ENCODE data around the gene ITGA6.

ITGA6 gene

DNA sequence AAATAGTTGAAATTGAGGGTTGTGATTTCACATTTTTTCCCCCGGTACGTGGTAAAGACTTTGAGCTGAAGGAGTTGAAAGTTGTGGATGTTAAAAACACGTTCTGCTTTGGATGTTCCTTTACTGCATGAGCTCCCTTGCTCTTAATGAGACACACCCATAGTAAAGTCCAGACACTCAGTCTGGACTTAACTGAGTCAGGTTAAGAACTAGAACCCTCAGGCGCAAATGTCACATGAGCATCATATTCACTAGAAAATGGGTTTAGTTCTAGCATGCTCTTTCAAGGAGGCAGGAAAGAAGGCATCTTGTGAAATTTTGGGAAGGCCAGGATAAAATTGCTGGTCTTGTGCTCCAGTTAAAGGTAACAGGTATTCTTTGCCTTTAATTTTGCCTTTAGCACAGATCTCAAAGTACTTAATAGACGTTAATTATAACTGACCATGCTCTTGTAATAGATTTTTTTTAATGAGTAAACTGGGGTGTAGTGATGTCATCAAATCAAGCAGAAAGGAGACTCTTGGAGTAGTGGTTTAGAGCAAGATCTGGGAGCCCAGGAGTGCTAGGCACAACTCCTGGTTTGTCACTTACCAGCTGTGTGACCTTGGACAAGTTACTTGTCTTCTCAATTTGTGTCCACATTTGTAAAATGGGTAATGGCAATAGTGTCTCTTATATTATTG, 20.6 kb downstream of the ITGA6 start:
- no peak for FAIRE-seq
- TF ChIP-seq TAF1 (IDR thresholded peaks at IDR 0.05; ENCODE audit: low read depth, low read length) (no peak), POLR2AphosphoS5 (IDR thresholded peaks at IDR 0.05; ENCODE audit: low read depth, low read length) (no peak), POU2F2 (IDR thresholded peaks at IDR 0.05; ENCODE audit: low read depth, low read length) (no peak), POLR2A (IDR thresholded peaks at IDR 0.05; ENCODE audit: low read depth, low read length) (no peak), PAX5 (IDR thresholded peaks at IDR 0.05; ENCODE audit: insufficient read depth, low read length, severe bottlenecking) (no peak), SPI1 (IDR thresholded peaks at IDR 0.05; ENCODE audit: low read depth, low read length) (no peak)
- DNase-seq (ENCODE audit: insufficient read length, low spot score), result no peak

DNA sequence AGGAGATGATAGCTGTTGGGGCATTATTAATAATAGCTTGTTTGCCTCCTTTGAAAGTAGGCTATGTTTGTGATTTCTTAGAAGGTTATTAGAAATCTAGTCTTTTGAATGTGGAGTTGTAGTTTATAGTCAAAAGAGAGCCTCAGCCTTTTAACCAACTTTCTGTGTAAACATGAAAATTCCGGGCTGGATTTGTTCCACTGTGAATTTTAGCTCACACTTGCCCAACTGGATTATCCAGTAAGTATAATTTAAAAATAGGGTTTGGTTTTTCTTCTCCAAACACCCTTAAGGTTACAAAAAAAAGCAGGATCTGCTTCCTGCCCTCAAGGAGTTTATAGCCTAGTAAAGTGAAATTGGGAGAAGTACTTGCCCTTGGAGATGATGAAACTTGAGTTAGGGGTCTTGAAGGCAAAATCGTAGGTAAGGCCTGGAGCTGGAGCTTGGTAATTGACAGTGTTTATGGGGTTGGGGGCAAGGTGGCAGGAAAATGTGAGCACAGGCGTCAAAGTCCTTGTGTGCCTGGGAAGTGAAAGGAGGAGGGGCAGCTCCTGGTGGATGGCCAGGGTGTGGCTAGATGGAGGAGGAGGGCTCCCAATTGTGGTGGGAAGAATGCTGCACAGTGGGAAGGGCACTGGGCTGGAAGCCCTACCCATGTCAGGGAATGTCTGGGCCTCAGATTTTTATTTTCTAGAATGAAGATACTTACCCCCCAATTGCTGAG, 21.3 kb downstream of the ITGA6 start:
- TF ChIP-seq TAF1 (IDR thresholded peaks at IDR 0.05; ENCODE audit: low read depth, low read length), result no peak
- no peak for TF ChIP-seq PAX5 (IDR thresholded peaks at IDR 0.05; ENCODE audit: insufficient read depth, low read length, severe bottlenecking)
- no peak for TF ChIP-seq POLR2A (IDR thresholded peaks at IDR 0.05; ENCODE audit: low read depth, low read length)
- TF ChIP-seq SPI1 (IDR thresholded peaks at IDR 0.05; ENCODE audit: low read depth, low read length), result no peak
- no peak for TF ChIP-seq POU2F2 (IDR thresholded peaks at IDR 0.05; ENCODE audit: low read depth, low read length)
- no peak for TF ChIP-seq POLR2AphosphoS5 (IDR thresholded peaks at IDR 0.05; ENCODE audit: low read depth, low read length)
- FAIRE-seq (no peak), DNase-seq (ENCODE audit: insufficient read length, low spot score) (no peak)

DNA sequence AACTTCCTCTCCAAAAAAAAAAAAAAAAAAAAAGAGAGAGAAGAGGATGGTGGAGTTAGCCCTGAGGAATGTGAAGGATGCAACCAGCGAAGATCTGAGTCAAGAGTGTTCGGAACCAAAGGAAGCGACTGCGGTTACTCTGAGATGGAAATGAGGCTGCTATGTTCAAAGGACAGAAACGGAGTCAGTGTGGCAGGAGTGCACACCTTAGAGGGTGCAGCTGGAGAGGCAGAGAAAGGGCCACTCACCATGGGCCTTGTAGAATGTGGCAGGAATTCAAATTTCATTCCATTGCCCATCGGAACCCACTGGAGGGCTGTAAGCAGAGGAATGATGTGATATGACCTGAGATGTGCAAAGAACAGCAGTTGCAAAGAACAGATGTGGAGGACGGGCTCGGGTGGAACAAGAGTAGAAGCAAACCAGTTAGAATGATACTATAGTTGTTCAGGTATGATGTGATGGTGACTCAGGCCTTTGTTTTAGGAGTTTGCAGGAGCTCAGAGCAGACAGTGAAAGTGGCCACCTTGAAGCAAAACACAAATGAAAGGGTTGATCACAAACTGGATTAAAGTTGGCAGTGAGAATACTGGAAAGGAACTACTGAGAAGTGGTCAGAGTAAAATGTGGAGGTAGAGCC, 22.6 kb downstream of the ITGA6 start:
- no peak for TF ChIP-seq TAF1 (IDR thresholded peaks at IDR 0.05; ENCODE audit: low read depth, low read length)
- no peak for TF ChIP-seq POU2F2 (IDR thresholded peaks at IDR 0.05; ENCODE audit: low read depth, low read length)
- TF ChIP-seq PAX5 (IDR thresholded peaks at IDR 0.05; ENCODE audit: insufficient read depth, low read length, severe bottlenecking), result no peak
- no peak for TF ChIP-seq POLR2AphosphoS5 (IDR thresholded peaks at IDR 0.05; ENCODE audit: low read depth, low read length)
- no peak for TF ChIP-seq POLR2A (IDR thresholded peaks at IDR 0.05; ENCODE audit: low read depth, low read length)
- no peak for DNase-seq (ENCODE audit: insufficient read length, low spot score)
- no peak for FAIRE-seq

DNA sequence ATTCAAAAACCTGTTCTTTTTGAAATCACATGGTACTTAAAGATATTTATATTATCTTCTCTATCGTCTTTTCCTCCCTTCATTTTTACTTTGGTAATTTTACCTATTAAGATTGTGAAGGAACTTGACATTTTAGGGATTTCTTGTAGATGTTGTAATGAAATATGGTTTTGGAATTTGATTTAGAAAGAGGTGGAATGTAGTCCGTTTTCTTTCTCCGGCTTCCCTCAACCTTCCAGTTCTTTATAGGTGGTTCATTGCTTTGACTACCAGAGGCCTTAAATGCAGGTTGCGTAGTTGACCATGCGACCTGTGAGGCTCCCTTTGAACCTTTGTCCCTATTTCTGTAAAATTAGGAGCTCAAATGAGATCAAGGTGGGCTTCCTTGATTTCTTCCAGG, 24.5 kb downstream of the ITGA6 start:
- FAIRE-seq (no peak), DNase-seq (ENCODE audit: insufficient read length, low spot score) (no peak)
- TF ChIP-seq POLR2AphosphoS5 (IDR thresholded peaks at IDR 0.05; ENCODE audit: low read depth, low read length) (no peak), TAF1 (IDR thresholded peaks at IDR 0.05; ENCODE audit: low read depth, low read length) (no peak), POU2F2 (IDR thresholded peaks at IDR 0.05; ENCODE audit: low read depth, low read length) (no peak), SPI1 (IDR thresholded peaks at IDR 0.05; ENCODE audit: low read depth, low read length) (no peak), POLR2A (IDR thresholded peaks at IDR 0.05; ENCODE audit: low read depth, low read length) (no peak), PAX5 (IDR thresholded peaks at IDR 0.05; ENCODE audit: insufficient read depth, low read length, severe bottlenecking) (no peak)

DNA sequence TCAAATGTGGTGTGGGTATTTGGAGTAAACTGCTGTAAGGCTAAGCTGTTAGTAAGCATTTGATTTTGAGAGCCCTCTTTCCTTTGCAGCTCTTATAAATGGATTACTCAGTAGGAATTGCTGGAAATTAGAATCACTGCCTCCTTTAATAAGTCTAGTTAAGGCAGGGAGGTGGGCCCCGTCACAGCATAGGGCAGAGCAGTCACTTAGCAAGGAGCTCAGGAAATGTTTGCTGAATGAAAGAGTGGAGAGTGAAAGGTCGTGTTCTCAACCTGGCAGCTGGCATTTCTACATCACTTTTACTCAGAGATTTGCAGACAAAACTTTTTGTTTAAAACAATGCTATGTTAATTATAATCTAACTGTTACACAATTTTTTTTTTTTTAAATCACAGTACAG, 25.5 kb downstream of the ITGA6 start:
- DNase-seq (ENCODE audit: insufficient read length, low spot score), result no peak
- no peak for FAIRE-seq
- TF ChIP-seq PAX5 (IDR thresholded peaks at IDR 0.05; ENCODE audit: insufficient read depth, low read length, severe bottlenecking), result no peak
- no peak for TF ChIP-seq POLR2AphosphoS5 (IDR thresholded peaks at IDR 0.05; ENCODE audit: low read depth, low read length)
- no peak for TF ChIP-seq TAF1 (IDR thresholded peaks at IDR 0.05; ENCODE audit: low read depth, low read length)

DNA sequence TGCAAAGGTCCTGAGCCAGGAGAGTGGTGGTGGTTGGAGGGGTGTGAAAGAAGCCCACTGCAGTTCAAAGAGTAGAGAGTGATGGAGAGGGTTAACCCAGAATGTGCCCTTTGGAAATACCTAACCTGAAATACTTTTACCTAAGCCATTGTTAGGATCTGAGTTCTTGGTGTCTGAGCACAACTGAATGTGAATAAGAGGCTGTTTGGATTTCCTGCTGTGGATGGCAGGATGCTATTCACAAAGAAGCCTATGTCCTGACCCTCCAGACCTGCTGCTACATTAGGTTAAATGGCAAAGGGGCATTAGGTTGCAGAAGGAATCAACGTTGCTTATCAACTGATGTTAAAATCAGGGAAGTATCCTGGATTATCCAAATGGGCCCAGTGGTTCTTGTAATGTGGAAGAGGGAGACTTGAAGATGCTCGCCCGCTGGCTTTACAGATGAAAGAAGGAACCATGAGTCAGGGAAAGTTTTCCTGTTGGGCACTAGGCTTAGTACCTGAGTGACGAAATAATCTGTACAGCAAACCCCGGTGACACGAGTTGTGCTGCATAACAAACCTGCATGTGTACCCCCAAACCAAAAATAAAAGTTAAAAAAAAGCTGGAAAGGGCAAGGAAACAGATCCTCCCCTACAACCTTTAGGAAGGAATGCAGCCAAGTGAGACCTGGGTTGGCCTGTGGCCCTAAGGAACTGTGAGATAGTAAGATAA, 27.2 kb downstream of the ITGA6 start:
- DNase-seq (ENCODE audit: insufficient read length, low spot score), result no peak
- TF ChIP-seq POLR2AphosphoS5 (IDR thresholded peaks at IDR 0.05; ENCODE audit: low read depth, low read length), result no peak
- TF ChIP-seq POLR2A (IDR thresholded peaks at IDR 0.05; ENCODE audit: low read depth, low read length), result no peak
- TF ChIP-seq PAX5 (IDR thresholded peaks at IDR 0.05; ENCODE audit: insufficient read depth, low read length, severe bottlenecking), result no peak
- TF ChIP-seq SPI1 (IDR thresholded peaks at IDR 0.05; ENCODE audit: low read depth, low read length), result no peak
- FAIRE-seq, result no peak

DNA sequence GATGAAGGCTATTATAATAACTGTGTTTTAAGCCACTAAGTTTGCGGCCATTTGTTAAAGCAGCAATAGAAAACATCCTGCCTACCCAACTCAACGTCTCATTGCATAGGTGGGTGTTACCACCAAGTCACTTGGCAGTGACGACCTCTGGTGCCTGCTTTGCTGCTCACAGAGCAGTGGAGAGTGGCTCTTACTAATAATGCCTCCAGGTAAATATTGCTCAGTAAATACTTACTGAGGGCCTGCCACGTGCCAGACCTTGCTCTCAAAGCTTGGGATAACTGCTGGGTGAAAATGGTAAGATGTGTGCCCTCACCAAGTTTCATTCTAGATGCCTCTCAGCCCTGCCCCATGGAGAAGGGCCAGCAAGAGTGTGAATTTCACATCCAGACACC, 27.7 kb downstream of the ITGA6 start:
- no peak for DNase-seq (ENCODE audit: insufficient read length, low spot score)
- no peak for FAIRE-seq
- TF ChIP-seq PAX5 (IDR thresholded peaks at IDR 0.05; ENCODE audit: insufficient read depth, low read length, severe bottlenecking) (no peak), TAF1 (IDR thresholded peaks at IDR 0.05; ENCODE audit: low read depth, low read length) (no peak), SPI1 (IDR thresholded peaks at IDR 0.05; ENCODE audit: low read depth, low read length) (no peak), POLR2AphosphoS5 (IDR thresholded peaks at IDR 0.05; ENCODE audit: low read depth, low read length) (no peak), POLR2A (IDR thresholded peaks at IDR 0.05; ENCODE audit: low read depth, low read length) (no peak), POU2F2 (IDR thresholded peaks at IDR 0.05; ENCODE audit: low read depth, low read length) (no peak)

DNA sequence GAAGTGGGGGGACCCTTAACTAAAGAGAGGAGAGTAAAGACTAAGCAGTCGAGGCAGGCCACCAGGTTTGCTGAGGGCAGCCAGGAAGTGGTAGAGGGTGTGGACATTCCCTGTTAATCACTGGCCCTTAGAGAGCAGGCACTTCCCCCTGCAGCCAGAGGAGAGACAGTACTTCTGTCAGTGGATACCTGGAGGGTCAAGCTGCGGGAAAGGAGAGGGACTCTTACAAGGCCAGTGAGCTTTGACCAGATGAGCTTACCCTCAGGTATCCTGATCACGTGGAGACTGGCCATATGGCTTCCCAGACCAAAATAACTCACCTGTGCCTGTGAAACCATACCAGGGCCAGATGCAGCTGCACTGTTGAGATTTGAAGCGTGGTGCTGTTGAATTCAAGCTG, 28.6 kb downstream of the ITGA6 start:
- FAIRE-seq, result no peak
- TF ChIP-seq PAX5 (IDR thresholded peaks at IDR 0.05; ENCODE audit: insufficient read depth, low read length, severe bottlenecking) (no peak), POU2F2 (IDR thresholded peaks at IDR 0.05; ENCODE audit: low read depth, low read length) (no peak), SPI1 (IDR thresholded peaks at IDR 0.05; ENCODE audit: low read depth, low read length) (no peak), POLR2A (IDR thresholded peaks at IDR 0.05; ENCODE audit: low read depth, low read length) (no peak), POLR2AphosphoS5 (IDR thresholded peaks at IDR 0.05; ENCODE audit: low read depth, low read length) (no peak), TAF1 (IDR thresholded peaks at IDR 0.05; ENCODE audit: low read depth, low read length) (no peak)
- no peak for DNase-seq (ENCODE audit: insufficient read length, low spot score)

DNA sequence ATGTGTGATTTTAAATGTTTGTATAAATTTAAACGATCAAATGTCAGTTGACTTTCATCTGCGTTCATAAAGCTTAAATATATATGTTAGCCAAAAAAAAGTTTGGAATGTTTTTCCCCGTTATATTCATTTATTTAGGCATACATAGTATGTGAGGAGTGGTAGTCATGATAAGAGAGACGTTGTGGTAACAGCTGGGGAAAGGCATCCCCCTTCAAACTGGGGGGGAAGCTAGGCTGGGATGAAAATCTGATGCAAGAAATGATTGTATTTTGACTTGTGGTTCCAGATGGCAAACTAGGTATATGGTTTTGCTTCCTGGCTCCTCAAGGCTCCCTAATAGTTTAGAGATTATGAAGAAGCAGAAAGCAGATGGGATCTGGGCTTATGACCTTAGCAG, 30.1 kb downstream of the ITGA6 start:
- FAIRE-seq (no peak), DNase-seq (ENCODE audit: insufficient read length, low spot score) (no peak)
- TF ChIP-seq POLR2AphosphoS5 (IDR thresholded peaks at IDR 0.05; ENCODE audit: low read depth, low read length) (no peak), TAF1 (IDR thresholded peaks at IDR 0.05; ENCODE audit: low read depth, low read length) (no peak), POLR2A (IDR thresholded peaks at IDR 0.05; ENCODE audit: low read depth, low read length) (no peak), SPI1 (IDR thresholded peaks at IDR 0.05; ENCODE audit: low read depth, low read length) (no peak), POU2F2 (IDR thresholded peaks at IDR 0.05; ENCODE audit: low read depth, low read length) (no peak), PAX5 (IDR thresholded peaks at IDR 0.05; ENCODE audit: insufficient read depth, low read length, severe bottlenecking) (no peak)
